M059J (cell line): ENCODE data around the gene RFX4. TPM values are rescaled to one million over a fixed set of nuclear protein-coding genes. Genes with fewer than 3 reads are reported as not detected.

Experiments used
- DNase-seq: peaks from one replicate; pipeline ENCODE4 v3.0.0-alpha.2; 2012; ENCODE audit warnings: low read depth
- total RNA-seq: library from RNA; depleted of rRNA; stranded (reverse); fragments of >200 nt; shearing (Covaris generic); gene quantifications from 2 replicates; pipeline ENCODE4 v1.2.3, GENCODE V29; 2014; rRNA removed

The RFX4 gene
- total RNA-seq = not detected in 2 replicates

- peak; percentile 8 for DNase-seq
Measured at GRCh38 chr12:106582641-106583230, at the start of gene RFX4. TSS of gene RFX4 (plus strand) at chr12:106583004. CDS start at chr12:106583321, 317 bp downstream.

DNA sequence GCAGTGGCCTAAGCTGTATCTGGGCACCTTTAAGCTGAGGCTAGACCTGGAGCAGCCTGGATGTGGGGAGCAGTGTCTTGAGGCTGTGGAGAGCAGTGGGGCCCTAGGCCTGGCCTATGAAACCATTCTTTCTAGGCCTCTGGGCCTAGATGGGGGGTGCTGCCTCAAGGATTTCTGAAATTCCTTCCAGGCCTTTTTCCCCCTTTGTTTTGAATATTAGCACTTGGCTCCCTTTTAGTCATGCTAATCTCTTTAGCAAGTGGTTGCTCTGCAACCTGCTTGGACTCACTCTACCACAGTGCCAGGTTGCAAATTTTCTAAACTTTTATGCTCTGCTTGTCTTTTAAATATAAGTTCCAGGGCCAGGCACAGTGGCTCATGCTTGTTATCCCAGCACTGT is 41.6 kb upstream of the RFX4 start:
- no peak for DNase-seq

DNA sequence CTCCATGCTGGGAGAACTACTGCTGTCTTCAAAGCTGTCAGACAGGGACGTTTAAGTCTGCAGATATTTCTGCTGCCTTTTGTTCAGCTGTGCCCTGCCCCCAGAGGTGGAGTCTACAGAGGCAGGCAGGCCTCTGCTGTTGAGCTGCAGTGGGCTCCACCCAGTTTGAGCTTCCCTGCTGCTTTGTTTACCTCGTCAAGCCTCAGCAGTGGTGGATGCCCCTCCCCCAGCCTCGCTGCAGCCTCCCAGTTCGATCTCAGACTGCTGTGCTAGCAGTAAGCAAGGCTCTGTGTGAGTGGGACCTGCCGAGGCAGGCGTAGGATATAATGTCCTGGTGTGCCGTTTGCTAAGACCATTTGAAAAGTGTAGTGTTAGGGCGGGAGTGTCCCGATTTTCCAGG is 31.4 kb upstream of the RFX4 start:
- no peak for DNase-seq

DNA sequence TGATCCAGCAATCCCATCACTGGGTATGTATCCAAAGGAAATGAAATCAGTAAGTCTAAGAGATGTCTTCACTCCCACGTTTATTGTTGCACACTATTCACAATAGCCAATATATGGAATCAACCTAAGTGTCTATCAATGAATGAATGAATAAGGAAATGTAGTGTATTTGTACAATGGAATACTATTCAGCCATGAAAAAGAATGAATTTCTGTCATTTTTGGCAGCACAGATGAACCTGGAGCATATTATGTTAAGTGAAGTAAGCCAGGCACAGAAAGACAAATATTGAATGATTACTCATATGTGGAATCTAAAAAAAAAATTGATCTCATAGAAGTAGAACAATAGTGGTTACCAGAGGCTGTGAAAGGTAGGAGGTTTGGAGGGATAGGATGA is 30.6 kb upstream of the RFX4 start:
- DNase-seq = no peak

GRCh38 chr12:106564678-106565329 is 18.0 kb upstream of the RFX4 start:
- no peak for DNase-seq

GRCh38 chr12:106566771-106567170 is 16.0 kb upstream of the RFX4 start:
- no peak for DNase-seq

GRCh38 chr12:106573239-106573638 is 9.6 kb upstream of the RFX4 start:
- no peak for DNase-seq

GRCh38 chr12:106576848-106577247 is 6.0 kb upstream of the RFX4 start:
- DNase-seq = no peak

DNA sequence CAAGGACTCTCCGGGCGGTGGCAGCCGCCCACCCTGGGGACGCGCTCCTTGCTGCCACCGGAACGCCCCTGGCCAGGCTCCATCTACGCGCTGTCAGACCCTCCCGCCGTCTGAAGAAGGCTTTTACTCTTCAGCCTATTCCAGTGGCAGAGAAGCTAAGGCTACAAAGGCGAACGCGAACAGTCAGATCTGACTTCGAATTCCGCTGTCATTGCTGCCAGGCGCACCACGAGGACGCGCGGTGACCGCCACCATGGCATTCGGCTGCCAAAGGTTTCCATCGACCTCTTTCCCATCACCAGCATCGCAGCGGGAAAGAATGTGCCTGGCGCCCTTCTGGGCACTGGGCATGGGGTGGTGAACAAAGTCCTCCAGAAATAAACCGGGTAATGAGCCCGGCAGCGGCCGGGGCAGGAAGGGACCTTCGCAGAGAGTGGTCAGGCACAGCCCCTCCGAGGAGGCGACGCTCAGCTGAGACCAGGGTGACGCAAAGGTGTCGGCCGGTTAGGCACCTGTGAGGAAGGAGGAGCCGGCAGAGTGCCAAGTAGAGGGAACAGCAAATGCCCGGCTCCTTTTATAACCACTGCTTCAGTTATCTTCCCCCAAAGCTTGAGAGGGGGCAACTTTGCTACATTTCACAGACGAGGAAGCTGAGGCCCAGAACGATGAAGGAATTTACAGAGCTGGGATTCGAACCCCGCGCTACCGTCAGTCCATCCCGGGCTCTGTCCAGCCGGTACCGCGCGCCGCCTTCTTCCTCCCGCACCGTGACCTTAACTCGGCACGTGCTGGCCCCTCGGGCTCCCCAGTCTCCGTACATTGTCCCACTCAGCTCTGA is 1.9 kb upstream of the RFX4 start:
- no peak for DNase-seq

DNA sequence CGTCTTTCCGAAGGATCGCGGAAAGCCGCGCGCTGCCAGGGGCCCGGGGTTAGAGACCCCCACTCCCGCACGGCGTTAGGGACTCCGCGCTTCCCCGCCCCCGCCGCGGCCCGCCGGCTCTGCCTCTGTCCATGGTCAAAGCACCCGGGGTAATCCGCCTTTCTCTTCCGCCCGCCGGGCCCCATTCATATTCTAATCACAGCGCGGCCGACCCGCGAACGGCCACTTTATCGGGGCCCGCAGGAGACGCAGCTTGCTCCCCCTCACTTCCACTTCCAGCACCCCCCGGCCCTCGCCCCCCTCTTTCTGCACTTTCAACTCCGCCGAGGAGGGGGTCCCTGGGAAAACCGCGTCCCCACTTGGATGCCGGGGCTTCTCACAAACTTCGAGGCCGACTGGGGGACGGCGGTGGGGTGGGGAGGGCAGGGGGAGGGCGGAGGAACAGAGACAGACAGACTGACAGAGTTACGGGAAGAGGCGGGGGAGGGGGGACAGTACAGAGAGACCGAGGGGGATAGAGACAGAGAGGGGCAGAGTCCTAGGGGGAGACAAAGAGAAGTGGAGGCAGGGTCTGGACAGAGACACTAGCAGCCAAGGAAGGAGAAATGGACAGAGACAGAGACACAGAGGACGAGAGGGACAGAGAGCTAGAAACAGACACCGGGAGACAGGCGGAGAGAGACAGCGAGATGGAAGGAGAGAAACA is 1.1 kb upstream of the RFX4 start:
- DNase-seq = peak; percentile 4

GRCh38 chr12:106582249-106582591 is 584 bp upstream of the RFX4 start:
- DNase-seq = no peak

- DNase-seq = peak; percentile 12
Measured at GRCh38 chr12:106583242-106584103, 669 bp downstream of the RFX4 start.

DNA sequence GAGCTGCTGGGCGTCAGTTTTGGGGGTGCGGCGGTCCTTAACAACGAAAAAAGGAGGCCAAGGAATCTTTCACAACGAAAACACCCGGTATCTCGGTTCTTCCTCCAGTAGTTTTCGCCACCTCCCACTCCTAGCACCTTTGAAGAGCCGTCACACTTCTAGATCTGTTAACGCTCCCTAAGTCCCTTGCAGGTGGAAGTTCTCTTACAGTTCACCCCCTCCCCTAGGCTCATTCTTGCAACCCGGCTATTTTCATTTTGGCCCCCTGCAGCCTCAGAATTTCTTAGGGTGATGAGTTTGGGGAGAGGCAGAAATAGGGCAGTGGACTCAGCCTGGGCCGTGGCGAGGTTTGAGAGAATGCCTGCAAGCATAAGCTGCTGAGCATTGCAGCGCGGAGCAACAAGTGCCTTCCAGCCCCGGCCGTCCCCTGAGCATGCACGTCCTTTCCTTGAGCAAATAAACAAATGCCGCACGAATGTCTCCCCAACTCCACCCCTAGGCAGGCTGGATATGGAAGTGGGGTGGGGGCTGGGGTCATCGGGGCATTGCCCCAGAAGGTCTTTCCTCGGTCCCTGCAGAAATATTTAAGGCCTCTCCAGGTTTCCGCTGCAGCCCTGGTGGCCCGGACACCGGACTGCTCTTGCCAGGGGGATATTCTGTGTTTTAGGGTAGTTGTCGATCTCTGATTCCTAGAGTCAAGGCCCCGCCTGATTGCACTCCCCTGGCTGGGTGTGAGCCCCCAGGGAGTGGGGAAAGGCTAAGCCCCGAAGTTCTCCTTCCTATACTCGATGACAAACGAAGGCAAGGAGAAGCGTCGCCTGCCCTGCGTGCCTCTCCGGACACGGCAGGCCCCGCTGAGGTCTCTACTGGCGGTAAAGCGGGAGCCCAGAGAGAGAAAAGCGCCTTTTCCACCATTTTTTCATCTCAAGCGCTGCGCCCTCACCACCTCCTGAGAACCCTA is 1.6 kb downstream of the RFX4 start:
- DNase-seq = peak; percentile 18

DNA sequence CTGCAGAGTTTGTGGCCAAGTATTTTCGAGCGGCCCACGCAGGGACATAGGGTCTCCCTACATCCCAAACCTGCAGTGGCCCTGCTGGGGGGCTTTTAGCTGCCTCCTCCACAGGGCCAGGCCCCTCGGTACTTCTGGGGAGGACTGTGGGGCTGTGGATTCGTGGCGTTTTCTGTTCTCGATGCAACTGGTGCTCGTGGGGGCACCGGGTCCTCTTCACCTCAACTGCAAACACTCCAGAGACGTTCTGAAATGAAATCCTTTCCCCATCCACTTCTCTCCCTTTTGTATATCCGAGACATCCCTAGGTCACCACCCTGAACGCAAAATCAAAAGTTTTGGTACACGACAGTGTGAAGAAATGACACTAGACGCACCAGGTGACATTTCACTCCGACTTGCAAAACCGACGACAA is 2.3 kb downstream of the RFX4 start:
- no peak for DNase-seq

DNA sequence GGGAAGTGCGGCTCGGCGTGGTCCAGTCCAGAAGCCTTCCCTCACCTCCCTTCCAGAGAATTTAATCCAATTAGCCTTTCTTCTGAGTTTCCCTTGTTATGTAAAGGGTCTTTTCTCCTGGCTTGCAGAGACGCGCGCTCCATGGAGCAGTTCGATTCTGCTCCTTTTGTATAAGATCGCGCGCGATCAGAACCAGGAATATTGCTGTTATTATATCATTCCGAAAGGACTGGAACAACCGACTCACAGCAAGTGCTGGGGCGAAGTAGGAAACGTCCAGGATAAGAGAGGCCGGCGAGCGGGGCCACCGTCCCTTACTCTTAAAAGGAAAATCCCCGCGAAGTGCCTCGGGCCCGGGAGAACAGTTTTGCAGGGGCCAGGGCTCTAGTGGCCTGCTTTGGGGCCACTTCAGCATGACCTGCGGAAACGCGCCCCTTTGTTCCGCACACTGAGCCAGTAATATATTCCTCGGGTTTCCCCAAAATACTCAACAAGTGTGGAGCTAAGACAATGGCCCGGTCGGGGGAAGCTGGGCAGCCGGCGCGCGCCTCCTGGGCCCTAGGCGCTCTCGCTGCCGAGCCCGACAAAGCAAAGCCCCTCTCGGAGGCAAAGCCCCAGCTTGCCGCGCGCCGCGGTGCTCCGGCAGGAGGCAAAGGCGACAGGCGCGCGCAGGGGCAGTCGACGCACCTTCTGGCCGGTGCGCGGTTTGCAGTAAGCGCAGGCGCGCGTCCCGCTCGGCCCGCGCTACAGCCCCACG is 2.9 kb downstream of the RFX4 start:
- DNase-seq = peak; percentile 19

DNA sequence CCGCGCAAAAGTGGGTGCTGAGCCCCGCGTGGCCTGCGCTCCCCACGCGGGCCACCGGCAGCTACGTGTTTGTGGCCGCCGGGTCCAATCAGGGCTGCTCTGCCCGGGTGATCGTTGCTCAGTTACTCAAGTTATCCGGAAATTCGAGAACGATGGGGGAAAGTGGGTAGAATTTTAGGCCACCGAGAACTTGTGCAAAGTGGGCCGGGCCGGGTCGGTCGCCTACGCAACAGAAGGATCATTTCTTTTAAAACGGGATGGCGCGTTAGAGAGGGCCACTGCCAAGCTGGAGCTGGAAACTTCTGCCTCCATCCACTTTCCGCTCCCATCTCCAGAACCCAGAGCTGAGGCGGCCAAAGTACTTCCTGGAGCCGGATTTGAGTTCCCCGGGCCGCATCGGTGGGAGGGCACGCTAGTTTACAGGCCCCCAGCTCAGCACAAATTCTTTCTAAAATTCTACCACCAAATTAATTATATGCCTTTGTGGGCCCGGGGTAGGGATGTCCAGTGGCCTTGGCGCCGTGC is 3.5 kb downstream of the RFX4 start:
- DNase-seq = peak; percentile 9

GRCh38 chr12:106586803-106587684 is 4.2 kb downstream of the RFX4 start:
- DNase-seq = peak; percentile 16

- no peak for DNase-seq
Measured at GRCh38 chr12:106588771-106589170, 6.0 kb downstream of the RFX4 start.
